ENCODE results near the gene ADAM15. TPM values are rescaled to one million over a fixed set of nuclear protein-coding genes. Genes with fewer than 3 reads are reported as not detected.

Gene ADAM15
- total RNA-seq, 4 donors from 2014 or later: 90.6 to 196 (median 115) TPM

DNA sequence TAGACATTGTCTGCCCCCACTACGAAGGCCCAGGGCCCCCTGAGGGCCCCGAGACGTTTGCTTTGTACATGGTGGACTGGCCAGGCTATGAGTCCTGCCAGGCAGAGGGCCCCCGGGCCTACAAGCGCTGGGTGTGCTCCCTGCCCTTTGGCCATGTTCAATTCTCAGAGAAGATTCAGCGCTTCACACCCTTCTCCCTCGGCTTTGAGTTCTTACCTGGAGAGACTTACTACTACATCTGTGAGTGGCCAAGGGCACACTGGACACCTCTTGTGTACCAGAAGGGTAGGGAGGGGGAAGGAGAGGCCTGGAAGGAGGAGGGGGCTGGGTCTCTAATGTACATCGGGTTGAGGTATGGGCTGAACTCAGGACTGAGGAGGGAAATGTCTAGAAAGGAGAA, 15.7 kb downstream of the ADAM15 start:
- Histone ChIP-seq H3K9me3 (no peaks in the 10 kb centered on the region), H3K36me3 (no peaks in the 10 kb centered on the region), H3K27me3 (no peaks in the 10 kb centered on the region), H3K27ac (no peak overlapping the region), H3K4me1 (peaks cover 30 to 51% (median 46%) of the 10 kb centered on the region in 4 donors), H3K4me3 (no peak overlapping the region)
- 74% methylated on average over 8 of the region's 8 CpGs; no CpG with 5 or more reads in 1 of the 2 donors for whole genome bisulfite sequencing, 2 donors (ENCODE audit: low coverage in 1 of 2)
- no peak for DNase-seq
- in situ Hi-C loops (cut with MboI; ENCODE audit: low pct_ligation_motif_present in 1 of 4, low pct_unique_long_range_greater_than_20kb in 1 of 4, low sequenced_read_pairs in 3 of 4): loop anchor here in 3 of 4 donors (25.0 kb wide), 1 partner anchor 104 kb away; the partner anchor contains the start of genes CKS1B (in 3 of the 3), PBXIP1 (in 3 of the 3), PYGO2 (in 3 of the 3) and SHC1 (in 3 of the 3)
- intact Hi-C loops (cut with DNase I; ENCODE audit: low total_unique reads): loop anchor here (10.0 kb wide), 1 partner anchor 512 kb away; the partner anchor contains the start of gene UBE2Q1
- no peak for TF ChIP-seq EP300 (IDR thresholded peaks at IDR 0.05; ENCODE audit: low read depth)
- TF ChIP-seq, protein P1, sequence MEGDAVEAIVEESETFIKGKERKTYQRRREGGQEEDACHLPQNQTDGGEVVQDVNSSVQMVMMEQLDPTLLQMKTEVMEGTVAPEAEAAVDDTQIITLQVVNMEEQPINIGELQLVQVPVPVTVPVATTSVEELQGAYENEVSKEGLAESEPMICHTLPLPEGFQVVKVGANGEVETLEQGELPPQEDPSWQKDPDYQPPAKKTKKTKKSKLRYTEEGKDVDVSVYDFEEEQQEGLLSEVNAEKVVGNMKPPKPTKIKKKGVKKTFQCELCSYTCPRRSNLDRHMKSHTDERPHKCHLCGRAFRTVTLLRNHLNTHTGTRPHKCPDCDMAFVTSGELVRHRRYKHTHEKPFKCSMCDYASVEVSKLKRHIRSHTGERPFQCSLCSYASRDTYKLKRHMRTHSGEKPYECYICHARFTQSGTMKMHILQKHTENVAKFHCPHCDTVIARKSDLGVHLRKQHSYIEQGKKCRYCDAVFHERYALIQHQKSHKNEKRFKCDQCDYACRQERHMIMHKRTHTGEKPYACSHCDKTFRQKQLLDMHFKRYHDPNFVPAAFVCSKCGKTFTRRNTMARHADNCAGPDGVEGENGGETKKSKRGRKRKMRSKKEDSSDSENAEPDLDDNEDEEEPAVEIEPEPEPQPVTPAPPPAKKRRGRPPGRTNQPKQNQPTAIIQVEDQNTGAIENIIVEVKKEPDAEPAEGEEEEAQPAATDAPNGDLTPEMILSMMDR (IDR thresholded peaks at IDR 0.05): no peak
- TF ChIP-seq POLR2AphosphoS5 (IDR thresholded peaks at IDR 0.05): no peak
- no peak for TF ChIP-seq POLR2A (IDR thresholded peaks at IDR 0.05)

DNA sequence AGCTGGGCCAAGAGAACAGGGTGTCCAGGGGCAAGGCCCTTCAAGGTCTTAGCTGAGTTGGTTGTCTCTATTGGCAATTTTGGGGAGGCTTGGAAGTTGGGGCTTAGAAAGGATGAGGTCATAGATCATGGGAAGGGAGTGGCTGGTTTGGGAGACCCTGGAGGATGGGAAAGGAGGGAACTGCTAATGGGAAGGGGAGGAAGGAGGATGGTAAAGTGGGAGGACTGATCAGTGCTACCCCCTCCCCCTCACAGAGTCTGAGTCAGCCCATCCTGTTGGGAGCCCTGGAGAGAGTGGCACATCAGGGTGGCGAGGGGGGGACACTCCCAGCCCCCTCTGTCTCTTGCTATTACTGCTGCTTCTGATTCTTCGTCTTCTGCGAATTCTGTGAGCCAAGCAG, 17.5 kb downstream of the ADAM15 start:
- Histone ChIP-seq H3K36me3 (no peaks in the 10 kb centered on the region), H3K4me1 (peaks cover 17 to 35% (median 30%) of the 10 kb centered on the region in 4 donors), H3K4me3 (no peak overlapping the region), H3K27ac (no peak overlapping the region), H3K27me3 (no peaks in the 10 kb centered on the region), H3K9me3 (no peaks in the 10 kb centered on the region)
- TF ChIP-seq EP300 (IDR thresholded peaks at IDR 0.05; ENCODE audit: low read depth) (no peak), POLR2A (IDR thresholded peaks at IDR 0.05) (no peak), POLR2AphosphoS5 (IDR thresholded peaks at IDR 0.05) (no peak)
- TF ChIP-seq, protein P1 (IDR thresholded peaks at IDR 0.05): no peak
- no peak for DNase-seq
- intact Hi-C loops (cut with DNase I; ENCODE audit: low total_unique reads): loop anchor here (10.0 kb wide), 1 partner anchor 514 kb away; the partner anchor contains the start of gene UBE2Q1
- in situ Hi-C loops (cut with MboI; ENCODE audit: low pct_ligation_motif_present in 1 of 4, low pct_unique_long_range_greater_than_20kb in 1 of 4, low sequenced_read_pairs in 3 of 4): loop anchor here in 3 of 4 donors (25.0 kb wide), 1 partner anchor 106 kb away; the partner anchor contains the start of genes CKS1B (in 3 of the 3), PBXIP1 (in 3 of the 3), PYGO2 (in 3 of the 3) and SHC1 (in 3 of the 3)
- 100% methylated on average over 3 of the region's 3 CpGs; no CpG with 5 or more reads in 1 of the 2 donors for WGBS, 2 donors (ENCODE audit: low coverage in 1 of 2)

DNA sequence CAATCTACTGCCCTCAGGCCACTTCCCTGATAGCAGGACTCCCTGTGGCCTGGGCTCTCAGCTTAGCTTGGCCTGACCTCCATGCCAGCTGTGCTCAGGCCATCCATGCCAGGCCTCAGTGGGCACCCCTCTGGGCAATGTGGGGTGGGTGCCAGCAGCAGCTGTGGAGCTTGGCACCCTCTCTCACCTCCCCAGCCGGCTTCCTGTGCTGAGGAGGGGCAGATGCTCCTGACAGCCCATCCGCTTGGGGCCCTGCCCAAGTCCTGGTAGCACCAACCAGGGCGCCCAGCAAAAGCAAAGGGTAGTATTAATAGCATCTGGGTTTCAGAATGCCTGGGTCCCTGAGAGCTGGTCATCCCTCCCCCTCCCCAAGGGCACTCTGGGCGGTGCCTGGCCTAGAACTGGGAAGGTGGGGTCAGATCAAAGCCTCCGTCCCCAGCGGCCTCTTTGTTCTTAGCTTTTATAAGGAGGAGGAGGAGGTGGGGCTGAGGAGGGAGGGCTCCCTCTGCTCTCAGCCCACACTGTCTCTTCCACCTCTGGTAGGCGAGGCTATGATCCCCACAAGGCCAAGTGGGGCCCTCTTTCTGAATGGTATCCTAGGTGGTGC, 18.5 kb downstream of the ADAM15 start:
- Histone ChIP-seq H3K27me3 (no peaks in the 10 kb centered on the region), H3K27ac (peak overlapping the region in 1 of 4 donors; percentile 62), H3K4me3 (no peak overlapping the region), H3K9me3 (no peaks in the 10 kb centered on the region), H3K36me3 (no peaks in the 10 kb centered on the region), H3K4me1 (peaks cover 12 to 28% (median 23%) of the 10 kb centered on the region in 4 donors)
- DNase-seq: no peak
- intact Hi-C loops (cut with DNase I; ENCODE audit: low total_unique reads): loop anchor here (10.0 kb wide), 1 partner anchor 515 kb away; the partner anchor contains the start of gene UBE2Q1
- TF ChIP-seq EP300 (IDR thresholded peaks at IDR 0.05; ENCODE audit: low read depth) (no peak), POLR2A (IDR thresholded peaks at IDR 0.05) (no peak), POLR2AphosphoS5 (IDR thresholded peaks at IDR 0.05) (no peak)
- TF ChIP-seq, protein P1 (IDR thresholded peaks at IDR 0.05): no peak
- in situ Hi-C loops (cut with MboI; ENCODE audit: low pct_ligation_motif_present in 1 of 4, low pct_unique_long_range_greater_than_20kb in 1 of 4, low sequenced_read_pairs in 3 of 4): loop anchor here in 3 of 4 donors (25.0 kb wide), 1 partner anchor 107 kb away; the partner anchor contains the start of genes CKS1B (in 3 of the 3), PBXIP1 (in 3 of the 3), PYGO2 (in 3 of the 3) and SHC1 (in 3 of the 3)
- WGBS, 2 donors (ENCODE audit: low coverage in 1 of 2): 45% methylated on average over 5 of the region's 7 CpGs; no CpG with 5 or more reads in 1 of the 2 donors

DNA sequence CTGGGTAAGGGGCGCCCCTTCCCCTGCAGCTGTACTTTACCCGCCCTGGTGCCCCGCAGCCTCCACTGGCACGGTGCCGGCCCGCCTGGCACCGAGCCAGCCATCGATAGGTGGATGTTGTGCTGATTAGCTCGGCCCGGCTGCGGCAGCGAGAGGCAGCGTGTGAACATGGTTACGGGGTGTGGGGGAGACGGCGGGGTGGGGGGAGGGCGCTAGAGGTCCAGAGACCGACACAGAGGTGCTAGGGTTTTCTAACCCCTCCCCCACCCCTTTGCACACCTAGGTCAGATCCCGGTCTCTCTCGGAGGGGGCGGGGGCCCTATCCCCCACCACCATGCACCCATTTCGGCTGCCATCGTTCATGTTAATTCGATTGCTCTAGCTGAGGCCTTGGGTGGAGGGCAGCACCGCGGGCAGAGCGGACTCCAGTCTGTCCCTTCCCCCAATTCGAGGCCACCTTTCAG, 19.1 kb downstream of the ADAM15 start:
- Histone ChIP-seq H3K9me3 (no peaks in the 10 kb centered on the region), H3K36me3 (no peaks in the 10 kb centered on the region), H3K4me1 (peaks cover 12 to 23% (median 17%) of the 10 kb centered on the region in 4 donors), H3K27ac (peak overlapping the region; percentile 62 to 77 (median 66)), H3K27me3 (no peaks in the 10 kb centered on the region), H3K4me3 (peak overlapping the region in 2 of 4 donors; percentile 36 to 46)
- in situ Hi-C loops (cut with MboI; ENCODE audit: low pct_ligation_motif_present in 1 of 4, low pct_unique_long_range_greater_than_20kb in 1 of 4, low sequenced_read_pairs in 3 of 4): loop anchor here in 3 of 4 donors (25.0 kb wide), 1 partner anchor 108 kb away; the partner anchor contains the start of genes CKS1B (in 3 of the 3), PBXIP1 (in 3 of the 3), PYGO2 (in 3 of the 3) and SHC1 (in 3 of the 3)
- DNase-seq: no peak
- 34% methylated on average over 26 of the region's 28 CpGs; no CpG with 5 or more reads in 1 of the 2 donors for WGBS, 2 donors (ENCODE audit: low coverage in 1 of 2)
- intact Hi-C loops (cut with DNase I; ENCODE audit: low total_unique reads): no loop called here
- TF ChIP-seq EP300 (IDR thresholded peaks at IDR 0.05; ENCODE audit: low read depth): no peak
- TF ChIP-seq POLR2AphosphoS5 (IDR thresholded peaks at IDR 0.05): no peak
- TF ChIP-seq, protein P1 (IDR thresholded peaks at IDR 0.05): no peak
- TF ChIP-seq POLR2A (IDR thresholded peaks at IDR 0.05): no peak
